ENCODE measurements around the gene LONP2. TPM values are rescaled to one million over a fixed set of nuclear protein-coding genes. Genes with fewer than 3 reads are reported as not detected.
"Not testable (repeated sequence)": the region's sequence is repeated elsewhere in the genome, so short reads cannot be mapped to it uniquely, and the experiment has no call there.

LONP2 gene
- total RNA-seq, 1 experiment from 2014 or later = 48.5 TPM

DNA sequence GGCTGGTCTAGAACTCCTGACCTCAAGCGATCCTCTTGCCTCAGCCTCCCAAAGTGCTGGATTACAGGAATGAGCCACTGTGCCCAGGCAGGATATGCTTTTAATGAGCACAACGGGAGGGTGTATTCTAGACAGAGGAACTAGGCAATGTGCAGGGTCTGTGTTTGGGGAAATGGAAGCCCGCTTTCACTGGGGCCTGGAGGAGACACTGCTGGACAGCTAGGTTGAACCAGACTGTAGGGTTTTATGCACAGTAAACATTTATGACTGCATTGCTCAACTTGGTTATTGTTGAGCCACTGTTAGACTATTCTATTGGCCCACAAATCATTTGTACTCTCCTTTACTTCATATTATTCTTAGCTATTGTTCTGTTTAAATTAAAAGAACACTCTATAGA is 151.3 kb downstream of the LONP2 start:
- H3K27ac ChIP-seq = no peak overlapping the region
- no peaks in the 10 kb centered on the region for H3K36me3 ChIP-seq
- H3K9me3 ChIP-seq (replicated peaks) = no peaks in the 10 kb centered on the region
- no peak for DNase-seq (ENCODE audit: low read depth in 1 of 2, low spot score in 2 of 2)
- H3K27me3 ChIP-seq (replicated peaks) = no peaks in the 10 kb centered on the region
- no peak overlapping the region for H3K4me3 ChIP-seq
- no peaks in the 10 kb centered on the region for H3K4me1 ChIP-seq (replicated peaks)

DNA sequence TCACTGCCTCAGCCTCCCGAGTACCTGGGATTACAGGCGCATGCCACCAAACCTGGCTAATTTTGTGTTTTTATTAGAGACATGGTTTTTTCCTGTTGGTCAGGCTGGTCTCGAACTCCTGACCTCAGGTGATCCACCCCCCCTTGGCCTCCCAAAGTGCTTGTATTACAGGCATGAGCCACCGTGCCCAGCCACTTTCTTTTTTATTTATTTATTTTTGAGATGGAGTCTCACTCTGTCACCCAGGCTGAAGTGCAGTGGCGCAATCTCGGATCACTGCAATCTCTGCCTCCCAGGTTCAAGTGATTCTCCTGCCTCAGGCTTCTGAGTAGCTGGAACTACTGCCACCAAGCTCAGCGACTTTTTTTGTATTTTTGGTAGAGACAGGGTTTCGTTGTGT is 158.4 kb downstream of the LONP2 start:
- H3K4me1 ChIP-seq (replicated peaks); H3K36me3 ChIP-seq; DNase-seq (ENCODE audit: low read depth in 1 of 2, low spot score in 2 of 2); H3K27me3 ChIP-seq (replicated peaks); H3K4me3 ChIP-seq; H3K9me3 ChIP-seq (replicated peaks); H3K27ac ChIP-seq: not testable (repeated sequence)

DNA sequence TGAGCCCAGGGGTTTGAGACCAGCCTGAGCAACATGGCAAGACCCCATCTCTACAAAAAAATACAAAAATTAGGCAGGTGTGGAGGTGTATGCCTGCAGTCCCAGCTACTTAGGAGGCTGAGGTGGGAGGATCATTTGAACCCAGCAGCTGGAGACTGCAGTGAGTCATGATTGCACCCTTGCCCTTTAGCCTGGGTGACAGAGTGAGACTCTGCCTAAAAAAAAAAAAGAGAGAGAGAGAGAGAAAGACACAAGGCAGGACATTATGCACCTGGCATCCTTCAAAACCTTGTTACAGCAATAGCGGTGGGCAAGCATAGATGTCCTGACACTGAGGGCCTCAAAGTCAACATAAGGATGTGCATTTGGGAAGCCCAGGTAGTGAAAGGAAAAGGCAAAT is 161.1 kb downstream of the LONP2 start:
- DNase-seq (ENCODE audit: low read depth in 1 of 2, low spot score in 2 of 2) = no peak
- peaks cover 5% of the 10 kb centered on the region for H3K4me1 ChIP-seq (replicated peaks)
- no peak overlapping the region for H3K27ac ChIP-seq
- no peak overlapping the region for H3K4me3 ChIP-seq
- H3K36me3 ChIP-seq = no peaks in the 10 kb centered on the region
- H3K27me3 ChIP-seq (replicated peaks) = no peaks in the 10 kb centered on the region
- no peaks in the 10 kb centered on the region for H3K9me3 ChIP-seq (replicated peaks)

DNA sequence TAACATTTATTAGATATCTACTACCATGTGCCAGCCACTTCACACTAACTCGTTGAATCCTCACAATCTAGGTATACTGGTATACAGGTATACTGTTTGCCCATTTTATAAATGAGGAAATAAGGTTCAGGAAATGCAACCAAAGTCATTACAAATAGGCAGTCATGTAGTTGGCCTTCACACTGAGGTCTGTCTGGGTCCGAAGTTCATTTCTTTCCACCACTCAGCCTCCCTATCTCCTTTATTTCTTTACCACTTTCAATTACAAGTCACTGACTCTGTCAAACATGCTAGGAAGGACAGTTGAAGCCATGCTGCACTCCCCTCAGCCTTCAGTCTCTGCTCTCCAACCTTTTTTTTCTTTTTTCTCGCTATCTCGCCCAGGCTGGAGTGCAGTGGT is 161.8 kb downstream of the LONP2 start:
- Histone ChIP-seq H3K4me1 (replicated peaks) (peaks cover 5% of the 10 kb centered on the region), H3K27me3 (replicated peaks) (no peaks in the 10 kb centered on the region), H3K36me3 (no peaks in the 10 kb centered on the region), H3K27ac (no peak overlapping the region), H3K4me3 (no peak overlapping the region), H3K9me3 (replicated peaks) (no peaks in the 10 kb centered on the region)
- no peak for DNase-seq (ENCODE audit: low read depth in 1 of 2, low spot score in 2 of 2)

Other genes with a start within 250 kb of the LONP2 start
- 0.03 TPM in 1 of 2 replicates, not detected in the other for gene ABCC12, start 88.3 kb upstream of the LONP2 start, total RNA-seq (2014; rRNA removed; shearing (Covaris generic))
- 0.66 TPM in 1 of 2 replicates, not detected in the other for gene ABCC11, start 3.2 kb downstream of the LONP2 start, total RNA-seq (2014; rRNA removed; shearing (Covaris generic))
- gene SIAH1, start 141.1 kb downstream of the LONP2 start, total RNA-seq (2014; rRNA removed; shearing (Covaris generic)) = 34.8 and 36.7 TPM in 2 replicates

All from SJSA1 (cell line).